ENCODE measurements around the gene MAPK12. TPM values are rescaled to one million over a fixed set of nuclear protein-coding genes. Genes with fewer than 3 reads are reported as not detected.
A peak's percentile ranks its signal among the peaks of the same experiment; 100 is the strongest.

Gene MAPK12
- total RNA-seq, 1 experiment from 2014 or later: 24.9 TPM

DNA sequence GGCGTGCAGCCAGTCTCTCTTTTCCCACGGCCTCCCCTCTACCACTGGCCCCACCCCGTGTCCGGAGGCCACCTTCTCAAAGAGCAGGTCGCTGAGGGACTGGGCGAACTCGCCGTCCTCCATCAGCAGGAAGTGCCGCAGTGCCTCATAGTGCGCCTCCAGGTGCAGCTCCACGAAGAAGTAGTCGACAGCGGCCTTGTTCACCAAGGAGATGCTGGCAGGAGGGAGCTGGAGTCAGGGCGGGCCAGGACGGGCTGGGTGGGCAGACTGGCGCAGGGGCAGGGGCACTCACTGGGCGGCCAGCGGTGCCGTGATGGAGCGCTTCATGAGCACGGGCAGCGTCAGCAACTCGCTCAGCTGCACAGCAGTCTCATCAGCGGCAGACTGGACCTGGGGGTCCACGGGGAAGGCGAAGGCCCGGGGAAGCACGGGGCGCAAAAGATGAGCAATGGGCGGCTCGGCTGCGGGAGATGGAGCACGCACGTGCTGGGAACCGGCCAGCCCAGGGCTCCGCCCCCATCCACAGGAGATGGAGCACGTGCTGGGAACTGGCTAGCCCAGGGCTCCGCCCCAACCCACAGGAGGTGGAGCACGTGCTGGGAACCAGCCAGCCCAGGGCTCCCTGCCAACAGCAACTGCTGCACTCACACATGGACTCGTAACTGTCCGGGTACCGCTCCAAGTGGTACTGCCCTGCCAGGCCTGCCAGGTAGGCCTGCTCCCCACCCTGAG is 42.3 kb downstream of the MAPK12 start:
- Mint-ChIP-seq H3K4me1 (ENCODE audit: insufficient read depth, unreplicated experiment) (no peaks in the 10 kb centered on the region), H3K9me3 (ENCODE audit: unreplicated experiment) (no peaks in the 10 kb centered on the region), H3K27ac (ENCODE audit: low read depth, unreplicated experiment) (no peak overlapping the region), H3K36me3 (ENCODE audit: insufficient read depth, unreplicated experiment) (peaks cover 67% of the 10 kb centered on the region), H3K27me3 (ENCODE audit: insufficient read depth, unreplicated experiment) (no peaks in the 10 kb centered on the region), H3K4me3 (ENCODE audit: unreplicated experiment) (no peak overlapping the region)
- DNase-seq (ENCODE audit: unreplicated experiment): peak; percentile 77
- TF ChIP-seq, protein P1, sequence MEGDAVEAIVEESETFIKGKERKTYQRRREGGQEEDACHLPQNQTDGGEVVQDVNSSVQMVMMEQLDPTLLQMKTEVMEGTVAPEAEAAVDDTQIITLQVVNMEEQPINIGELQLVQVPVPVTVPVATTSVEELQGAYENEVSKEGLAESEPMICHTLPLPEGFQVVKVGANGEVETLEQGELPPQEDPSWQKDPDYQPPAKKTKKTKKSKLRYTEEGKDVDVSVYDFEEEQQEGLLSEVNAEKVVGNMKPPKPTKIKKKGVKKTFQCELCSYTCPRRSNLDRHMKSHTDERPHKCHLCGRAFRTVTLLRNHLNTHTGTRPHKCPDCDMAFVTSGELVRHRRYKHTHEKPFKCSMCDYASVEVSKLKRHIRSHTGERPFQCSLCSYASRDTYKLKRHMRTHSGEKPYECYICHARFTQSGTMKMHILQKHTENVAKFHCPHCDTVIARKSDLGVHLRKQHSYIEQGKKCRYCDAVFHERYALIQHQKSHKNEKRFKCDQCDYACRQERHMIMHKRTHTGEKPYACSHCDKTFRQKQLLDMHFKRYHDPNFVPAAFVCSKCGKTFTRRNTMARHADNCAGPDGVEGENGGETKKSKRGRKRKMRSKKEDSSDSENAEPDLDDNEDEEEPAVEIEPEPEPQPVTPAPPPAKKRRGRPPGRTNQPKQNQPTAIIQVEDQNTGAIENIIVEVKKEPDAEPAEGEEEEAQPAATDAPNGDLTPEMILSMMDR (IDR thresholded peaks at IDR 0.05; ENCODE audit: unreplicated experiment): no peak
- ChIA-PET POLR2A (interaction anchor here (1.4 kb wide), 1 partner anchor 25 kb away, joined by 4 read pairs; no protein-coding TSS in a partner anchor), CTCF (interaction anchor here (1.0 to 1.4 kb wide), 2 partner anchors 18 to 22 kb away, joined by 3 read pairs; no protein-coding TSS in a partner anchor)
- no TSS peak for BruUV-seq (replicated peaks)
- intact Hi-C loops (cut with micrococcal nuclease): no loop called here

- no peak for DNase-seq (ENCODE audit: unreplicated experiment)
- ChIA-PET CTCF (interaction anchor here (0.6 to 2.1 kb wide), 3 partner anchors 19 to 281 kb away, joined by 3 to 6 read pairs (median 3); no protein-coding TSS in a partner anchor), POLR2A (interaction anchor here (1.4 kb wide), 1 partner anchor 26 kb away, joined by 4 read pairs; no protein-coding TSS in a partner anchor)
- no peaks in the 10 kb centered on the region for H3K9me3 Mint-ChIP-seq (ENCODE audit: unreplicated experiment)
- BruUV-seq (replicated peaks): no TSS peak
- H3K4me3 Mint-ChIP-seq (ENCODE audit: unreplicated experiment): no peak overlapping the region
- H3K27ac Mint-ChIP-seq (ENCODE audit: low read depth, unreplicated experiment): no peak overlapping the region
- intact Hi-C loops (cut with micrococcal nuclease): no loop called here
- H3K27me3 Mint-ChIP-seq (ENCODE audit: insufficient read depth, unreplicated experiment): no peaks in the 10 kb centered on the region
- TF ChIP-seq, protein P1 (IDR thresholded peaks at IDR 0.05; ENCODE audit: unreplicated experiment): no peak
- H3K4me1 Mint-ChIP-seq (ENCODE audit: insufficient read depth, unreplicated experiment): no peaks in the 10 kb centered on the region
- H3K36me3 Mint-ChIP-seq (ENCODE audit: insufficient read depth, unreplicated experiment): peaks cover 72% of the 10 kb centered on the region
Measured at GRCh38 chr22:50218153-50218995, 43.1 kb downstream of the MAPK12 start.

DNA sequence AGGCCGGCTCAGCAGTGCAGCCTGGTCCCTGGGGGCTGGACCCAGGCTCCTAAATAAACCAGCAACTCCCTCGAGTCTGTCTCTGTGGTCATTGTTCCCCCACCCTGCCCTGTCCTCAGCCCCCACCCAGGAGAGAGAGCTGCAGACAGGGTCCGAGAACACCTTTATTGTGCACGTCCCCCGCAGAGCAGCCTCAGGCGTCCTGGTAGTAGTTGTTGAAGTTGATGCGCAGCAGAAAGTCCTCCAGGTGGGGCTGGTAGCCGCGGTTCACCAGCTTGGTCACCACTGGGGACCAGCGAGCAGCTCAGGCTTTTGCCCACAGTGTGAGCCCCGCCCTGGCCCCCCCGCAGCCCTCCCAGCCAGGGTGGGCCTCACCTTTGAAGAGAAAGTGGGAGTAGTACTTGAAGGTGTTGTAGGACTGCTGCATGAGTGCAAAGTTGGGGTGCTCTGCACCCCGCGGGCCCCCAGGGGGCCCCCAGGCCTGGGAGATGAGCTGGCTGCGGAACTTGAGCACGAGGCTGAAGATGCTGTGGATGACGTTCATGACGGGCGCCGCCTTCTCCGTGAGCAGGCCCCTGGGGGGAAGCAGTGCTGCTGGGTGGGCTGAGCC is 43.8 kb downstream of the MAPK12 start:
- peaks cover 72% of the 10 kb centered on the region for H3K36me3 Mint-ChIP-seq (ENCODE audit: insufficient read depth, unreplicated experiment)
- intact Hi-C loops (cut with micrococcal nuclease): no loop called here
- no peaks in the 10 kb centered on the region for H3K27me3 Mint-ChIP-seq (ENCODE audit: insufficient read depth, unreplicated experiment)
- no peaks in the 10 kb centered on the region for H3K4me1 Mint-ChIP-seq (ENCODE audit: insufficient read depth, unreplicated experiment)
- TF ChIP-seq, protein P1 (IDR thresholded peaks at IDR 0.05; ENCODE audit: unreplicated experiment): no peak
- H3K27ac Mint-ChIP-seq (ENCODE audit: low read depth, unreplicated experiment): no peak overlapping the region
- ChIA-PET POLR2A (interaction anchor here (1.4 kb wide), 1 partner anchor 27 kb away, joined by 4 read pairs; no protein-coding TSS in a partner anchor), CTCF (interaction anchor here (2.1 kb wide), 1 partner anchor 69 kb away, joined by 6 read pairs; no protein-coding TSS in a partner anchor)
- no peak for DNase-seq (ENCODE audit: unreplicated experiment)
- BruUV-seq (replicated peaks): no TSS peak
- H3K4me3 Mint-ChIP-seq (ENCODE audit: unreplicated experiment): no peak overlapping the region
- no peaks in the 10 kb centered on the region for H3K9me3 Mint-ChIP-seq (ENCODE audit: unreplicated experiment)
